ENCODE data around the gene SLC9A7. TPM values are rescaled to one million over a fixed set of nuclear protein-coding genes. Genes with fewer than 3 reads are reported as not detected.

The SLC9A7 gene
- total RNA-seq, 1 donor from 2014 or later, result 5.0 TPM

- no peak for DNase-seq
- H3K4me3 Mint-ChIP-seq (ENCODE audit: unreplicated experiment), result no peak overlapping the region
- H3K27ac Mint-ChIP-seq (ENCODE audit: unreplicated experiment), result no peak overlapping the region
- no peak for TF ChIP-seq CTCF (IDR thresholded peaks at IDR 0.05; ENCODE audit: partially characterized antibody, unreplicated experiment)
- no peaks in the 10 kb centered on the region for H3K36me3 Mint-ChIP-seq (ENCODE audit: unreplicated experiment)
- H3K4me1 Mint-ChIP-seq (ENCODE audit: low read depth, unreplicated experiment), result no peaks in the 10 kb centered on the region
- no peaks in the 10 kb centered on the region for H3K9me3 Mint-ChIP-seq (ENCODE audit: unreplicated experiment)
- H3K27me3 Mint-ChIP-seq (ENCODE audit: unreplicated experiment), result no peaks in the 10 kb centered on the region
Measured at GRCh38 chrX:46599051-46599560, 159.8 kb downstream of the SLC9A7 start.

- no peak overlapping the region for H3K4me3 Mint-ChIP-seq (ENCODE audit: unreplicated experiment)
- DNase-seq, result no peak
- TF ChIP-seq CTCF (IDR thresholded peaks at IDR 0.05; ENCODE audit: partially characterized antibody, unreplicated experiment), result no peak
- H3K4me1 Mint-ChIP-seq (ENCODE audit: low read depth, unreplicated experiment), result no peaks in the 10 kb centered on the region
- no peak overlapping the region for H3K27ac Mint-ChIP-seq (ENCODE audit: unreplicated experiment)
- no peaks in the 10 kb centered on the region for H3K36me3 Mint-ChIP-seq (ENCODE audit: unreplicated experiment)
- no peaks in the 10 kb centered on the region for H3K9me3 Mint-ChIP-seq (ENCODE audit: unreplicated experiment)
- H3K27me3 Mint-ChIP-seq (ENCODE audit: unreplicated experiment), result no peaks in the 10 kb centered on the region
Measured at GRCh38 chrX:46597771-46598170, 161.1 kb downstream of the SLC9A7 start.

DNA sequence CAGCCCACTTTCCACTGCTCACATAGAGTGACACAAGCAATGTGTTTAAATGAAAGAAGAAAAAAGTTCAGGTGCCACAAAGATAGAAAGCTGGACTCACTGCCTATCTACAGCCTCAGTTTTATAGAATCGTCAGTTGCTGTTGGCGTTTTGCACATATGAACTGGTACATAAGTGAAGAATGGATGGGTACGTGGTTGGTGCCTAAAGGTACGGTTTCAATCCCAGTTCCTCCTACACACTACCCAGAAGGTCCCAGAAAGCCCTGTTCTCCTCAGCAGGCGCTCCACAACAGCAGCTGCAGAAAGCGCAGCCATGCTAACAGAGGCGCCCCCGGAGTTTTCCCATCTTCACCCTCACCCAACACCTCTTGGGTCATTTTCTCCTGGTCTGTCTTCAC is 161.7 kb downstream of the SLC9A7 start:
- Mint-ChIP-seq H3K4me1 (ENCODE audit: low read depth, unreplicated experiment) (peaks cover 1% of the 10 kb centered on the region), H3K27me3 (ENCODE audit: unreplicated experiment) (no peaks in the 10 kb centered on the region), H3K9me3 (ENCODE audit: unreplicated experiment) (no peaks in the 10 kb centered on the region), H3K36me3 (ENCODE audit: unreplicated experiment) (no peaks in the 10 kb centered on the region), H3K27ac (ENCODE audit: unreplicated experiment) (no peak overlapping the region), H3K4me3 (ENCODE audit: unreplicated experiment) (no peak overlapping the region)
- no peak for DNase-seq
- TF ChIP-seq CTCF (IDR thresholded peaks at IDR 0.05; ENCODE audit: partially characterized antibody, unreplicated experiment), result no peak

DNA sequence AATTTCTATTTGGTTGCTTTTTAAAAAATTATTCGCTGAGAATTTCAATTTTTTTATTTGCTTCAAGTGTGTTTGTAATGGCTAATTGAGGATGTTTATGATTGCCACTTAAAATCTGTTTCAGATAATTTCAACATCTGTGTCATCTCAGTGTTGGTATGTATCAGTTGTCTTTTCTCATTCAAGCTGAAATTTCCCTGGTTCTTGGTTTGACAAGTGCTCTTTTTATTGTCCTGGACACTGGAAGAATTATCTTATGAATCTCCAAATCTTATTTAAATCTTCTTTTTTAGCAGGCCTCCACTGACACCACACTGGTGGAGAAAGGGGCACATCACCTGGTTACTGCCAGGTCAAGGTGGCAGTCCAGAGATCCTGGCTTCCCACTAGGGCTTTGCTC is 163.8 kb downstream of the SLC9A7 start:
- Mint-ChIP-seq H3K9me3 (ENCODE audit: unreplicated experiment) (no peaks in the 10 kb centered on the region), H3K27ac (ENCODE audit: unreplicated experiment) (no peak overlapping the region), H3K27me3 (ENCODE audit: unreplicated experiment) (no peaks in the 10 kb centered on the region), H3K36me3 (ENCODE audit: unreplicated experiment) (no peaks in the 10 kb centered on the region), H3K4me3 (ENCODE audit: unreplicated experiment) (no peak overlapping the region), H3K4me1 (ENCODE audit: low read depth, unreplicated experiment) (peaks cover 4% of the 10 kb centered on the region)
- no peak for TF ChIP-seq CTCF (IDR thresholded peaks at IDR 0.05; ENCODE audit: partially characterized antibody, unreplicated experiment)
- DNase-seq, result no peak

- H3K4me3 Mint-ChIP-seq (ENCODE audit: unreplicated experiment), result no peak overlapping the region
- no peaks in the 10 kb centered on the region for H3K27me3 Mint-ChIP-seq (ENCODE audit: unreplicated experiment)
- DNase-seq, result no peak
- no peak for TF ChIP-seq CTCF (IDR thresholded peaks at IDR 0.05; ENCODE audit: partially characterized antibody, unreplicated experiment)
- no peak overlapping the region for H3K27ac Mint-ChIP-seq (ENCODE audit: unreplicated experiment)
- H3K4me1 Mint-ChIP-seq (ENCODE audit: low read depth, unreplicated experiment), result peaks cover 4% of the 10 kb centered on the region
- H3K9me3 Mint-ChIP-seq (ENCODE audit: unreplicated experiment), result no peaks in the 10 kb centered on the region
- no peaks in the 10 kb centered on the region for H3K36me3 Mint-ChIP-seq (ENCODE audit: unreplicated experiment)
Measured at GRCh38 chrX:46589977-46590723, 168.8 kb downstream of the SLC9A7 start.
